Left lung (tissue), 10 donors: ENCODE measurements around the gene STAMBP. TPM values are rescaled to one million over a fixed set of nuclear protein-coding genes. Genes with fewer than 3 reads are reported as not detected.
"Not testable (repeated sequence)": the region's sequence is repeated elsewhere in the genome, so short reads cannot be mapped to it uniquely, and the experiment has no call there.

ENCODE experiments used
- ATAC-seq: fragments of 200-7000 bp; cut with Tn5 transposase; one replicate; pipeline ENCODE4 v1.9.1; 2020; ENCODE audit warnings: moderate library complexity
- DNase-seq, 4 donors: peaks; one replicate each; pipeline ENCODE4 v3.0.0-alpha.2; 2013 to 2020
- H3K27ac ChIP-seq, 2 donors: fragments of 200-600 bp; sonication (generic) in 1 of 2; one replicate each; pipeline versions ENCODE4 v1.5.0 to v1.8.0; 2020 to 2021
- H3K27me3 ChIP-seq, 2 donors: fragments of 200-600 bp; sonication (generic) in 1 of 2; one replicate each; pipeline versions ENCODE4 v1.5.0 to v1.8.0; 2020 to 2021
- H3K36me3 ChIP-seq, 2 donors: fragments of 200-600 bp; sonication (generic) in 1 of 2; one replicate each; pipeline versions ENCODE4 v1.5.0 to v1.8.0; 2020 to 2021
- H3K4me1 ChIP-seq, 2 donors: fragments of 200-600 bp; one replicate each; pipeline ENCODE4 v1.8.0; 2021
- H3K4me3 ChIP-seq, 2 donors: fragments of 200-600 bp; sonication (generic) in 1 of 2; one replicate each; pipeline versions ENCODE4 v1.5.0 to v1.8.0; 2020 to 2021; ENCODE audit warnings: mild to moderate bottlenecking in 1 of 2
- H3K9me3 ChIP-seq, 2 donors: fragments of 200-600 bp; sonication (generic) in 1 of 2; one replicate each; pipeline versions ENCODE4 v1.5.0 to v1.8.0; 2020 to 2021
- CTCF ChIP-seq, 2 donors: fragments of 200-600 bp; sonication (generic) in 1 of 2; IDR thresholded peaks; one replicate each; pipeline versions ENCODE4 v1.5.0 to v1.8.0; 2021; ENCODE audit warnings: antibody characterized with exemption in 2 of 2
- intact Hi-C, 2 donors: fragments of 100-400 bp; cut with DNase I; formaldehyde crosslinking; loops; one replicate each; pipeline versions ENCODE4 v1.11.2 to v1.14.2; 2022
- polyA plus RNA-seq, 6 donors: library from polyadenylated mRNA; unstranded; fragments of 120-200 nt; gene quantifications; one replicate each; pipeline ENCODE4 v1.2.1, GENCODE V29; 2013; ENCODE audit not compliant: insufficient read length in 6 of 6
- total RNA-seq, 2 donors: library from RNA; stranded (reverse); fragmentation: NEBNext Ultra II Directional; extraction: Animal tissue kit (Norgen Biotek cat#: 25700); gene quantifications; one replicate each; pipeline ENCODE4 v1.2.1, GENCODE V29; 2021
- donor health status: DM: no; HTN: yes; CAD: no.
- donor health status: DM: no; HTN: no; CAD: no.

The STAMBP gene
- total and polyA plus RNA-seq, 8 donors: 32.6 to 57.0 (median 51.1) TPM

- Histone ChIP-seq H3K4me1 (no peaks in the 10 kb centered on the region), H3K4me3 (no peak overlapping the region), H3K36me3 (no peaks in the 10 kb centered on the region), H3K9me3 (no peaks in the 10 kb centered on the region), H3K27ac (no peak overlapping the region), H3K27me3 (peaks cover 0 to 10% of the 10 kb centered on the region in 2 donors)
- intact Hi-C loops: no loop called here
- DNase-seq (no peak), ATAC-seq (no peak)
- TF ChIP-seq CTCF (IDR thresholded peaks at IDR 0.05): no peak
Measured at GRCh38 chr2:73886357-73886756, 57.6 kb downstream of the STAMBP start.

- DNase-seq, H3K27ac ChIP-seq, H3K36me3 ChIP-seq, H3K27me3 ChIP-seq, H3K9me3 ChIP-seq, H3K4me3 ChIP-seq, H3K4me1 ChIP-seq, intact Hi-C loops, ATAC-seq: not testable (repeated sequence)
Measured at GRCh38 chr2:73887596-73888353, 59.0 kb downstream of the STAMBP start.

- Histone ChIP-seq H3K27ac (no peak overlapping the region), H3K9me3 (no peaks in the 10 kb centered on the region), H3K27me3 (peaks cover 0 to 10% of the 10 kb centered on the region in 2 donors), H3K36me3 (no peaks in the 10 kb centered on the region), H3K4me1 (no peaks in the 10 kb centered on the region), H3K4me3 (no peak overlapping the region)
- DNase-seq (no peak), ATAC-seq (no peak)
- TF ChIP-seq CTCF (IDR thresholded peaks at IDR 0.05): no peak
- intact Hi-C loops: no loop called here
Measured at GRCh38 chr2:73888388-73888787, 59.6 kb downstream of the STAMBP start.

- no peaks in the 10 kb centered on the region for H3K36me3 ChIP-seq
- DNase-seq (no peak), ATAC-seq (no peak)
- TF ChIP-seq CTCF (IDR thresholded peaks at IDR 0.05): no peak
- no peaks in the 10 kb centered on the region for H3K4me1 ChIP-seq
- no peak overlapping the region for H3K4me3 ChIP-seq
- intact Hi-C loops: no loop called here
- no peak overlapping the region for H3K27ac ChIP-seq
- H3K9me3 ChIP-seq: no peaks in the 10 kb centered on the region
- H3K27me3 ChIP-seq: peaks cover 0 to 10% of the 10 kb centered on the region in 2 donors
Measured at GRCh38 chr2:73889206-73889605, 60.4 kb downstream of the STAMBP start.

- peaks cover 0 to 10% of the 10 kb centered on the region in 2 donors for H3K27me3 ChIP-seq
- no peaks in the 10 kb centered on the region for H3K4me1 ChIP-seq
- DNase-seq (no peak), ATAC-seq (no peak)
- H3K4me3 ChIP-seq: no peak overlapping the region
- TF ChIP-seq CTCF (IDR thresholded peaks at IDR 0.05): no peak
- H3K36me3 ChIP-seq: no peaks in the 10 kb centered on the region
- H3K27ac ChIP-seq: no peak overlapping the region
- intact Hi-C loops: no loop called here
- no peaks in the 10 kb centered on the region for H3K9me3 ChIP-seq
Measured at GRCh38 chr2:73890301-73891092, 61.7 kb downstream of the STAMBP start.
